Cardiac fibroblast (primary cell): ENCODE data around the gene HOXC5.

Experiments
- DNase-seq, 2 donors: peaks; one replicate each; pipeline versions ENCODE4 v3.0.0 to v3.0.0-alpha.2; 2010; ENCODE audit warnings: low read depth in 2 of 2
- H3K4me3 ChIP-seq, 2 donors: replicated peaks in 1 of 2; 1 replicate in 1 of 2; 2 replicates in 1 of 2; pipeline ENCODE4 v1.5.1; 2011; ENCODE audit warnings: low read depth in 2 of 2, low read length in 2 of 2, mild to moderate bottlenecking in 2 of 2, moderate library complexity in 1 of 2
- TF ChIP-seq, protein P1 (sequence below): IDR thresholded peaks from one replicate; pipeline ENCODE4 v1.5.1; 2011; ENCODE audit warnings: low read depth, mild to moderate bottlenecking, low read length, inconsistent platforms

Gene HOXC5

DNA sequence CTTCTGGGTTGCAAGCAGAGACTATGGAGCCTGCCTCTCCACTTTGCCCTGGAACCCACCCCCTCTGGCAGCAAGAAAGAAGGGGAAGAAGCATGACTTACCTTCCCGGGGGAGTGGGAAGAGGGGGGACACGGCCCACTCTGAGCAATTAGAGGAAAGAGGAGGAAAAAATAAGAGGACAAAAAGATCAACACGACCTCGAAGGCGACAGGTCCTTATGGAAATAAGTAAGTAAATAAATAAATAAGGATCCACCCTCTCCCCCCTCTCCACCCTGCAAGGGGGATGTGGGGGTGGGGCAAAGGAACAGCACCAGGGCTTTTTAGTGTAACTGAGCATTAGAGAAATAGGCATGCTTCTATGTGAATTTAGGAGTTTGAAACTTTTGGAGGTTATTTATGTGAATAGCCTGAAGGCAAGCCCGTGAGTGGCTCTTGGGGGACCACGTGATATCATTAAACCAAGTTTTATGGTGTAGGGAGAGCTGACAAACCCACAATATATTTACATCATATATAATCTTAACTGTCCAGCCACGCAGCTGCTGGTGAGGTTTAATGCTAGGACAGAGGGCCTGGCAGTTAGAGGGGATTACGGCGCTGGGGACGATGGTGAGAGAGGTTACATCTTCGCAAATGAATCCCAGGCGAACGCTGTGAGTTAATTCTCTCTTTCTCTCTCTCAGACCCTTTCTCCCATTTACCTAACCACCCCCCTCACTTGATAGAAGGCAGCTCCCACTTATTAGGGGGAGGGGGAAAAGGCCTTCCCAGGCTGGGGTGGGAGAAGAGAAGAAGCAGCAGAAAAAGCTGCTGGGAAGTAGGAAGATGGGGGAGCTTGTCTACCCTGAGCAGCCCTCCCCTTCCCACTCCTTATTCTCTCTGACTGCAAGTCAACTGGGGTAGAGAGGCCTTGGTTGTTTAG lies 4.8 kb downstream of the HOXC5 start:
- no peak overlapping the region for H3K4me3 ChIP-seq
- no peak for DNase-seq
- TF ChIP-seq, protein P1, sequence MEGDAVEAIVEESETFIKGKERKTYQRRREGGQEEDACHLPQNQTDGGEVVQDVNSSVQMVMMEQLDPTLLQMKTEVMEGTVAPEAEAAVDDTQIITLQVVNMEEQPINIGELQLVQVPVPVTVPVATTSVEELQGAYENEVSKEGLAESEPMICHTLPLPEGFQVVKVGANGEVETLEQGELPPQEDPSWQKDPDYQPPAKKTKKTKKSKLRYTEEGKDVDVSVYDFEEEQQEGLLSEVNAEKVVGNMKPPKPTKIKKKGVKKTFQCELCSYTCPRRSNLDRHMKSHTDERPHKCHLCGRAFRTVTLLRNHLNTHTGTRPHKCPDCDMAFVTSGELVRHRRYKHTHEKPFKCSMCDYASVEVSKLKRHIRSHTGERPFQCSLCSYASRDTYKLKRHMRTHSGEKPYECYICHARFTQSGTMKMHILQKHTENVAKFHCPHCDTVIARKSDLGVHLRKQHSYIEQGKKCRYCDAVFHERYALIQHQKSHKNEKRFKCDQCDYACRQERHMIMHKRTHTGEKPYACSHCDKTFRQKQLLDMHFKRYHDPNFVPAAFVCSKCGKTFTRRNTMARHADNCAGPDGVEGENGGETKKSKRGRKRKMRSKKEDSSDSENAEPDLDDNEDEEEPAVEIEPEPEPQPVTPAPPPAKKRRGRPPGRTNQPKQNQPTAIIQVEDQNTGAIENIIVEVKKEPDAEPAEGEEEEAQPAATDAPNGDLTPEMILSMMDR, result no peak

DNA sequence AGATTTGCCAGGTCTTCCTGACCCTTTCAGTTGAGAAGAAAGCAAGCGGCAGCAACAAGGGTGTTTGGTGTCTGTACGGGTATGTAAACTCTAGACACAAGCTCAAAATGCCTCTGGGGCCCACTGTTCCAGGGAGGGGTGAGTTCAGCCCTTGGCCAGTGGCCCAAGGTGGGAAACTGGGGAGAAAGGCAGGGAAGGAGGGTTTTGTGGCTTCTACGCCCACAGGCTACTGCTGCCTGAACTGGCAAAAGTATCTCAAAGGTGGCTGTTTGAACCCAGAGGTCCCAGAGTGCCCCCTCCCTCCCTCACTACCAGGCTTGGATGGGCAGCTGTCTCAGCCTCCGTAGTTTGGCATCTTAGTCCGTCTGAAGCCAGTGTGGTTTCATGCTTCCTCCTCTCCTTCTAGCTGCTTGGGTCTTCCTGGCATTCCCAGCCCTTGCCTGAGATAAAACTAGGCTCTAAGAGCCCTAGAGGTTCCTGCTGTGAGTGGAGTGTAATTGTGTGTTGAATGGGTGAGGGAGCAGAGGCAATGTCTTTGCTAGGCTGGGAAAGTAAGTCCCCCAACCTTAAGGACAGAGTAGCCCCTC lies 5.5 kb downstream of the HOXC5 start:
- H3K4me3 ChIP-seq, result no peak overlapping the region
- TF ChIP-seq, protein P1, result no peak
- no peak for DNase-seq

DNA sequence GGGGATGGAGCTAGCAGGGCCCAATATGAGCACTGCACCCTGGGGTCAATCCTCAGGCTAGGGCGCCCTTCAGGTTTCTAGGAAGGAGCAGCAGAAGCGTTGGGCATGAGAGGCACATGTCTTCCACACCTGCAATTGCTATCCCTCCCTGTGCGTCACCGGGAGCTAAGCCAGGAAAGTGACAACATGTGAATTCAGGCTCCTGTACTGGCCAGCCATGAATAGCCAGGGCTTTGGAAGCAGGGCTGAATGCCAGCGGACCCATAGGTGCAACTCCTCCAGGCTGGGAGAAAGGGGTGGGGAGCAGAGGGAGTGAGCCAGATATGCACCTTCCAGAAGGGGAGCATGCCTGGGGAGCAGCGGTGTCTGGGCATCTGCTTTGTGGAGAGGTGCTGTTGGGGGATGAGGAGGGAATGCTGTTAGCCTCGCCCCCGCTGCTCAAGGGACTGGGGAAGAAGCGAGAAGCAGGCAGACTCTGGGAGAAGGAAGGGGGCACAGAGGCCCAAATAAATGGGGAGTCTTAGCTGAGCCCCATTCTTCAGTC lies 6.1 kb downstream of the HOXC5 start:
- TF ChIP-seq, protein P1, result no peak
- H3K4me3 ChIP-seq, result no peak overlapping the region

DNA sequence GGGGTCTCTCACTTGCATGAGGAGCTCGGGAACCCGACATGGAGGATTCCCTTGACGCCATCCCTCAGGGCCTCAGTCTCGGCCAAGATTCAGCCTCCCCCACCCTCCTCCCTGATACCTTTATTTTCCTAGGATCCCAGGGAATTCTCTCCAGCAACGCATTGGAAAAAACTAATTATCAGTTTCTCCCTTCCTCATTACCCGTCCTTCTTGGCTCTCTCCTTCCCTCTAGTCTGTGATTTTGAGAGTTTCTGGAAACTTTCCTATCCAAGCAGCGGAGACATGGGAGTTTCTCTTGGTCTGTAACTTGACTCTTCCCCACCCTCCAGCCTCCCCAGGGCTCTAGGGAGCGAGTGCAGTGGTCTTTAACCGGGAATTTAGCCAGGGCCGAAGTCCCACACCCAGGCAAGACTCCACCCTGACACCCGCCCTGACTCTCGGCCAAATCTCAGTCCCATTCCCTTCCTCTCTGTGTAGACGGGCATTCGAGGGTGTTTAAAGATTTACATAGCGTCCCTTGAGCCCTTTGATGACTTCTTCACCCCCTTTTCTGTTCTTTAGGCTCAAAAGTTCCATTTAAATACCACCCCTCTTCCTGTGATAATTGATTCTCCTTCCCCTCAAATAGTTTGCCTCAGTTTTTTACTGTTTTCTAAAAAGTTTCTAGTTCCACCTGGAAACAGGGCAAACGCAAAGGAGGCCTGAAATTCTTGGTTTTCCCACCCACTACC lies 6.7 kb downstream of the HOXC5 start:
- H3K4me3 ChIP-seq, result no peak overlapping the region
- no peak for DNase-seq
- TF ChIP-seq, protein P1, result no peak

More for the DNA sequence above, 6.1 kb downstream of the HOXC5 start:
- no peak for DNase-seq

DNA sequence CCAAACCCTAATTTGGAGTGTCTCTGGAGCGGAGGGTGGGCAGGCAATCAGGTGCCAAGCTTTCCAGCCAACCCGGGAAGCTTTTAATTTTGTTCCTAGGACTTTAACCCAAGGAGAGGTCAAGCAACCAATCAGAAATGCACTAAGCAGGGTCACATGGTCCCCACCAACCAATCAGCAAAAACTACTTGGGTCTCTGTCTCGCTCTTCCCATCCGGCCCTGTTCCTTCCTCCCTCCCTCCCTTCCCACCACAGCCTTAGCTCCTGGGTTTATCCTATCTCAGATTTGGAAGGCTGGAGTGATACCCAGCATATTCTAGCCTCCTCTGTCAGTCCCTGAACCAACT lies 7.3 kb downstream of the HOXC5 start:
- no peak for DNase-seq
- TF ChIP-seq, protein P1, result no peak
- H3K4me3 ChIP-seq, result no peak overlapping the region

DNA sequence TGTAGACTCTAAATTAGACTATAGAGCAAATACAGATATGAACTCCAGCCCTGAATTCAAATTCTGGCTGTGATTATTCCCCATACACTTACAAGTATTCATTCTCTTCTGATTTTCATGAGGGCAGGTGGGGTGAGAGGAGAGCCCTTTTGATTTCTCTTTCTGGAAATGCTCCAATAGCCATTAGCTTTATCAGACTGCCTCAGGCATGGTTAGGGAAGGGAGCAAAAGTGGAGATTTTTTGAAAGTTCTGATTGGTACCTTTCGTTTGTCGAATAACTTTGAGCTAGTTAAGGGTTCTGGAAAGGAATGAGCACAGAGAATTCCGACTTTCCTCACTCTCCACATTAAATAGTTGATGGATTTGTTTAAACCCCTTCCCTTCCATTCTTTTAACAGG lies 7.8 kb downstream of the HOXC5 start:
- H3K4me3 ChIP-seq, result no peak overlapping the region
- no peak for DNase-seq
- TF ChIP-seq, protein P1, result no peak
